H9 (cell line): Measurements from ENCODE around the gene CKS1B. TPM values are rescaled to one million over a fixed set of nuclear protein-coding genes. Genes with fewer than 3 reads are reported as not detected.

ENCODE experiments used
- DNase-seq: peaks from one replicate; pipeline ENCODE4 v3.0.0-alpha.2; 2017
- H2AFZ ChIP-seq: one replicate; pipeline ENCODE4 v1.6.1; 2013; ENCODE audit warnings: mild to moderate bottlenecking, low read length, control low read depth, moderate library complexity
- H2AK5ac ChIP-seq: 2 replicates; pipeline ENCODE4 v1.6.1; 2013; ENCODE audit warnings: low read length, control low read depth, mixed read lengths; ENCODE audit not compliant: insufficient read length
- H2BK120ac ChIP-seq: one replicate; pipeline ENCODE4 v1.6.1; 2013; ENCODE audit warnings: low read depth, mild to moderate bottlenecking, low read length, control low read depth, inconsistent platforms; ENCODE audit not compliant: poor library complexity, severe bottlenecking
- H2BK12ac ChIP-seq: 2 replicates; pipeline ENCODE4 v1.6.1; 2013; ENCODE audit warnings: low read length, control low read depth, mixed read lengths, low read depth; ENCODE audit not compliant: insufficient read length
- H2BK15ac ChIP-seq: 2 replicates; pipeline ENCODE4 v1.6.1; 2013; ENCODE audit warnings: low read depth, low read length, control low read depth
- H2BK20ac ChIP-seq: one replicate; pipeline ENCODE4 v1.6.1; 2013; ENCODE audit warnings: low read depth, mild to moderate bottlenecking, low read length, control low read depth, inconsistent platforms; ENCODE audit not compliant: poor library complexity, severe bottlenecking
- H2BK5ac ChIP-seq: 2 replicates; pipeline ENCODE4 v1.6.1; 2013; ENCODE audit warnings: low read length, control low read depth, mixed read lengths; ENCODE audit not compliant: insufficient read length
- H3K14ac ChIP-seq: 2 replicates; pipeline ENCODE4 v1.6.1; 2013; ENCODE audit warnings: low read length, control low read depth; ENCODE audit not compliant: insufficient read depth
- H3K18ac ChIP-seq: 2 replicates; pipeline ENCODE4 v1.6.1; 2013; ENCODE audit warnings: low read depth, mild to moderate bottlenecking, mixed read lengths, low read length, control low read depth; ENCODE audit not compliant: insufficient read length
- H3K23ac ChIP-seq: 2 replicates; pipeline ENCODE4 v1.6.1; 2013; ENCODE audit warnings: low read length, control low read depth, mixed read lengths, low read depth; ENCODE audit not compliant: insufficient read length
- H3K23me2 ChIP-seq: 2 replicates; pipeline ENCODE4 v1.6.1; 2013; ENCODE audit warnings: low read depth, mild to moderate bottlenecking, mixed read lengths, low read length, control low read depth; ENCODE audit not compliant: insufficient read length, poor library complexity, severe bottlenecking
- H3K27ac ChIP-seq: 2 replicates; pipeline ENCODE4 v1.5.1; 2013; ENCODE audit warnings: low read length, control low read depth, mixed read lengths, low read depth; ENCODE audit not compliant: insufficient read length
- H3K27me3 ChIP-seq: 2 replicates; pipeline ENCODE4 v1.6.1; 2013; ENCODE audit warnings: low read length, control low read depth, inconsistent platforms; ENCODE audit not compliant: insufficient read depth
- H3K4ac ChIP-seq: 2 replicates; pipeline ENCODE4 v1.6.1; 2013; ENCODE audit warnings: low read depth, mild to moderate bottlenecking, control low read depth, inconsistent platforms, low read length, moderate library complexity
- H3K4me1 ChIP-seq: 2 replicates; pipeline ENCODE4 v1.6.1; 2013; ENCODE audit warnings: low read length, control low read depth, inconsistent platforms; ENCODE audit not compliant: insufficient read depth
- H3K4me2 ChIP-seq: 2 replicates; pipeline ENCODE4 v1.6.1; 2013; ENCODE audit warnings: low read length, control low read depth, mixed read lengths; ENCODE audit not compliant: insufficient read length, insufficient read depth
- H3K56ac ChIP-seq: 2 replicates; pipeline ENCODE4 v1.6.1; 2013; ENCODE audit warnings: low read depth, mild to moderate bottlenecking, mixed read lengths, low read length, control low read depth; ENCODE audit not compliant: insufficient read length
- H3K79me1 ChIP-seq: 2 replicates; pipeline ENCODE4 v1.6.1; 2013; ENCODE audit warnings: low read depth, mild to moderate bottlenecking, moderate library complexity, low read length, control low read depth, inconsistent platforms; ENCODE audit not compliant: insufficient read depth, poor library complexity, severe bottlenecking
- H3K79me2 ChIP-seq: 2 replicates; pipeline ENCODE4 v1.6.1; 2013; ENCODE audit warnings: low read length, control low read depth, inconsistent platforms; ENCODE audit not compliant: insufficient read depth
- H3K9ac ChIP-seq: 2 replicates; pipeline ENCODE4 v1.6.1; 2013; ENCODE audit warnings: low read length, control low read depth, mixed read lengths; ENCODE audit not compliant: insufficient read length; ENCODE audit errors: extremely low read depth
- H3K9me3 ChIP-seq: one replicate; pipeline ENCODE4 v1.6.1; 2013; ENCODE audit warnings: low read depth, low read length, inconsistent platforms; ENCODE audit not compliant: control insufficient read depth
- H3T11ph ChIP-seq: one replicate; pipeline ENCODE4 v1.6.1; 2013; ENCODE audit warnings: mild to moderate bottlenecking, low read length, control low read depth, inconsistent platforms
- H4K20me1 ChIP-seq: one replicate; pipeline ENCODE4 v1.6.1; 2013; ENCODE audit not compliant: control insufficient read depth, insufficient read length, insufficient read depth
- H4K5ac ChIP-seq: 2 replicates; pipeline ENCODE4 v1.6.1; 2013; ENCODE audit warnings: low read depth, mild to moderate bottlenecking, mixed read lengths, low read length, control low read depth; ENCODE audit not compliant: insufficient read length
- H4K8ac ChIP-seq: replicated peaks from 2 replicates; pipeline ENCODE4 v1.6.1; 2013; ENCODE audit warnings: low read length, control low read depth, mixed read lengths, low read depth; ENCODE audit not compliant: insufficient read length
- H4K91ac ChIP-seq: 2 replicates; pipeline ENCODE4 v1.6.1; 2013; ENCODE audit warnings: low read depth, mild to moderate bottlenecking, moderate library complexity, mixed read lengths, low read length, control low read depth; ENCODE audit not compliant: insufficient read length
- H3K27ac Mint-ChIP-seq, 3 experiments: 2 replicates in 2 of 3; 3 replicates in 1 of 3; pipeline ENCODE4 v1.8.0; 2020 to 2021; ENCODE audit warnings: mixed read lengths in 3 of 3, mild to moderate bottlenecking in 1 of 3, moderate library complexity in 1 of 3
- H3K27me3 Mint-ChIP-seq: 2 replicates; pipeline ENCODE4 v1.8.0; 2021; ENCODE audit warnings: low read depth, mild to moderate bottlenecking, moderate library complexity, mixed read lengths
- H3K36me3 Mint-ChIP-seq, 3 experiments: 2 replicates in 2 of 3; 3 replicates in 1 of 3; pipeline ENCODE4 v1.8.0; 2020 to 2021; ENCODE audit warnings: low read depth in 3 of 3, mixed read lengths in 3 of 3; ENCODE audit not compliant: insufficient read depth in 1 of 3
- H3K4me1 Mint-ChIP-seq, 2 experiments: 2 replicates each; pipeline ENCODE4 v1.8.0; 2020; ENCODE audit warnings: mixed read lengths in 2 of 2
- H3K4me3 Mint-ChIP-seq, 2 experiments: 2 replicates in 1 of 2; 3 replicates in 1 of 2; pipeline ENCODE4 v1.8.0; 2020 to 2021; ENCODE audit warnings: mild to moderate bottlenecking in 2 of 2, mixed read lengths in 2 of 2, moderate library complexity in 1 of 2
- H3K9me3 Mint-ChIP-seq, 2 experiments: 2 replicates in 1 of 2; 3 replicates in 1 of 2; pipeline ENCODE4 v1.8.0; 2020; ENCODE audit warnings: mild to moderate bottlenecking in 2 of 2, mixed read lengths in 2 of 2, moderate library complexity in 1 of 2
- CTCF ChIP-seq: fragments of 200-600 bp; sonication (generic); conservative IDR thresholded peaks from 3 replicates; pipeline ENCODE4 v1.8.0; 2021; ENCODE audit warnings: antibody characterized with exemption, mild to moderate bottlenecking
- WGBS: extraction: QIAGEN DNeasy Blood & Tissue Kit; methylation state at CpG from one replicate; pipeline ENCODE4 v1.1.7; 2013; ENCODE audit warnings: missing lambda C conversion rate, low lambda C conversion rate, mixed read lengths; ENCODE audit not compliant: insufficient read length; ENCODE audit errors: extremely low coverage; 5-methylcytosine and 5-hydroxymethylcytosine counted together
- total RNA-seq: library from RNA; stranded (reverse); gene quantifications from 2 replicates; pipeline ENCODE4 v1.2.1, GENCODE V29; 2021

CKS1B gene
- total RNA-seq, 1 experiment from 2014 or later = 279 TPM

DNA sequence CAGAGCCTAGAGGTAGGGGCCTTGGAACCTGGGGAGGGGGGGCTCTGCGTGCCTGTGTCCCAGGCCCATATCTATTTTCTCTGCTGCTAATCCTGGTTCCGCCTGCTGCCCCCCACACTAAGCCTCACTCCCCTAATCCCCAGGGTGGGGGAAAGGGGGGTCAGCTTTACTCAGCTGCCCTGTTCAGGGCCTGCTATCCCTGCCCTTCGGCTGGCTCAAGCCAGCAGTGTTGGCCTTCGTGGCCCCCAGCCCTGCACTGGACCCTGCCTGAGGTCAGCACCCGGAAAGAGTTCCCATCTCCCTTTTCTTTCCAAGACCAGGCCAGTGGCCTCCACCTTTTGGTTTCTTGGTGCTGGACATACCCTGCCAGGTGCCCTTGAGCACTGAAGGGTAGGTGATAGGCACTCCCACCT, 36.5 kb downstream of the CKS1B start:
- H2BK5ac ChIP-seq = no peak overlapping the region
- no peak overlapping the region for H4K5ac ChIP-seq
- H2AK5ac ChIP-seq = no peak overlapping the region
- H3K18ac ChIP-seq = no peak overlapping the region
- H3K9ac ChIP-seq = no peak overlapping the region
- no peak overlapping the region for H2BK120ac ChIP-seq
- no peaks in the 10 kb centered on the region for H3K23me2 ChIP-seq
- no peak overlapping the region for H2AFZ ChIP-seq
- H2BK12ac ChIP-seq = no peak overlapping the region
- Mint-ChIP-seq H3K27me3 (no peaks in the 10 kb centered on the region), H3K4me1 (peaks cover 38 to 60% of the 10 kb centered on the region in 2 experiments), H3K36me3 (peaks cover 8 to 26% (median 12%) of the 10 kb centered on the region in 3 experiments; a peak in 6 of 7 replicates), H3K9me3 (no peaks in the 10 kb centered on the region; a peak in 2 of 5 replicates), H3K27ac (peak overlapping the region in 1 of 3 experiments; percentile 48; a peak in 1 of 7 replicates), H3K4me3 (no peak overlapping the region)
- no peak overlapping the region for H3K27ac ChIP-seq
- TF ChIP-seq CTCF = no peak
- H2BK20ac ChIP-seq = no peak overlapping the region
- H3K9me3 ChIP-seq = no peaks in the 10 kb centered on the region
- H3K56ac ChIP-seq = no peak overlapping the region
- H3T11ph ChIP-seq = no peak overlapping the region
- no peak overlapping the region for H4K8ac ChIP-seq
- no peaks in the 10 kb centered on the region for H3K27me3 ChIP-seq
- DNase-seq = no peak
- H2BK15ac ChIP-seq = no peak overlapping the region
- H3K14ac ChIP-seq = no peak overlapping the region
- no peaks in the 10 kb centered on the region for H3K79me1 ChIP-seq
- H3K79me2 ChIP-seq = no peaks in the 10 kb centered on the region; the same call in 1 of the 2 replicates
- H3K23ac ChIP-seq = no peak overlapping the region
- H3K4me2 ChIP-seq = no peak overlapping the region
- H3K4me1 ChIP-seq = peaks cover 3% of the 10 kb centered on the region; the same call in 1 of the 2 replicates
- H4K20me1 ChIP-seq = no peaks in the 10 kb centered on the region
- WGBS = no CpG with 5 or more reads among the region's 5 CpGs
- no peak overlapping the region for H4K91ac ChIP-seq
- no peak overlapping the region for H3K4ac ChIP-seq
